ENCODE results near the gene SLC4A8.

The SLC4A8 gene

DNA sequence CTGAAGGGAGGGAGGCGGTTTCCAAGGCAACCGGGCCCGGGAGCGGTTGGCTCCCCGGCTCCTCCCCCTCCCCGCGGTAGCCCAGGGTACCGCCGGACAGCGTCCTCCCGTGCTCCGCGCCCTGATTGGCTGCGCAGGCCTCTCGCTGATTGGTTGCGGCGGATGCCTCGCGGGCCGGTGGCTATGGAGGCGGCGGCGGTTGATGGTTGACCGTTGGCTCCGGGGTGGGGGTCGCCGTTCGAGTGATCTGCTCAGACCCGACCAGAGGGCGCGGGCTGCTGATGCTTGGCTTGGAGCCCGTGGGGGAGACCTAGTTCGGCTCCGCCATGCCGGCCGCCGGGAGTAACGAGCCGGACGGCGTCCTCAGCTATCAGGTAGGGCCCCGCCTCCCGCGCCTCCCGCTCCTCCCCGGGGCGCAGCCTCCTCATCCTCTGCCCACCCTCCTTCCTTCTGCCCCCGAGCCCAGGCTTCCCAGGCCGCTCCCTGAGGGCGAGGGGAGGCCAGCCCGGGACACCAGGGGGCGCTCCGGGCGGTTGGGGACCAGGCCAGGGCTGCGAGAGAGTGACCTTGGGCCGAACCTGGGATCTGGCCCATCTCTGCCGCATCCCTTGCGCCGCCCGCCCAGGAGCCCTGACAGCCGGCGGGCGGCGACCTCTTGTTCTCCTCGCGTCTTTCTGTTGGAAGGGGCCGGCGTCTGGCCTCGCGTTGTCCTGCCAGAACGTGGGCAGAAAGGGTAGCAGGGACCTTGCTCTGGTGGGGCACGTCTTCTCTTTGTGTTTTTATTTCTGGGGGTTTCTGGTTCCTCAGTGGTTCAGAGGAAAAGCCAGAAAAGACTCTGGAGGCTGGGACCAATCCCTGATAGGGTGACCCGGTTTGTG is at the start of gene SLC4A8:
Gene SLC4A8 (plus strand): TSS at position 170 of the 878 bp plus-strand sequence. CDS start 157 bp downstream, at position 327.
- peak; percentile 97 for DNase-seq

DNA sequence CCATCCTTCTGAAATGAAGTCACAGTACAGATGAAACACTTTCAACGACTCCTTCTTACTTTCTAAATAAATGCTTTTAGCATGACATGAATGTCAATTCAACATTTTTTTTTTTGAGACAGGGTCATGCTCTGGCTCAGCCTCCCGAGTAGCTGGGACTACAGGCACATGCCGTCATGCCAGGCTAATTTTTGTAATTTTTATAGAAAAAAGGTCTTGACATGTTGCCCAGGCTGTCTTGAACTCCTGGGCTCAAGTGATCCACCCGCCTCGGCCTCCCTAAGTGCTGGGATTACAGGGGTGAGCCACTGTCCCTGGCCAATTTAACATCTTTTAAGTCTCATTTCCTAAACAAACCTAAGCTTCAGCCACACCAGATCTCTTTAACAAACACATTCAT is 49.8 kb upstream of the SLC4A8 start:
- no peak for DNase-seq

DNA sequence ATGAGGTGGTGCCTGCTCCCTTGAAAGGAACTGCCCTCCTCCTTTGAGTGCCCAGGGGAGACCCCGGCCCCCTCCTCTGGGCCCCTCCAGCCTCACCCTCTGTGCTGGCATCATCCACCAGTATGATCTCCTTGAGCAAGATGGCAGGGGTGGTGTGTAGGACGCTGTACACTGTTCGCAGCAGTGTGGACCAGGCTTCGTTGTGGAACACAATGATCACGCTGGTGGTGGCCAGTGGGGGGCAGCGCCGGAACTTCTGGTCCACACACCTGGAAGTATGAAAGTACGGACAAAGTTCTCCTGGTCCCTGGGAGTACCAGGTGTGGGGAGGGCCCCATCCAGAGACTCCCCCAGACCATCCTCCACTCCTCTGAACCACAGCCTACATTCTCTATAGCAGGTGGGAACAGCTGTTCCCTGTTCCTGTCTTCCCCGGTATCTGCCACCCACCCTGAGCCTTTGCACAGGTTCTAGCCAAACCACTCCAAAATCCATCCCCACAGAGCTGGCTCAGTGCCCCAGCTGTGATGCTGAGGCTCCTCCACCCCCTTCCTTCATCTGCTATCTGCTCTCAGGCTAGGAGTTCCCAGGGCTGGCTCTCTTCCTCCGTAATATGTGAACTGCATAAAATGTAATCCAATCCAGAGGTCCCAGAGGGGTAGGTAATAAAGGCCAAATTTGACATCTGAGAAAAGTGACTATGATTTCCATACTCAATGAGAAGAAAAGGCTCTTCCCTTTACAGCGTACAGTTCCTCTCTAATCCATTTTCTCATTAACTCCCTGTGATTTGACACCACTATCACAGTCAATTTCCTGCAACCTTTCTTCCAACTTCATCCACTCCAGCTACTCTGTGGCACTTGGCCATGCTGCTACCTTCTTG is 47.3 kb upstream of the SLC4A8 start:
- DNase-seq: no peak

DNA sequence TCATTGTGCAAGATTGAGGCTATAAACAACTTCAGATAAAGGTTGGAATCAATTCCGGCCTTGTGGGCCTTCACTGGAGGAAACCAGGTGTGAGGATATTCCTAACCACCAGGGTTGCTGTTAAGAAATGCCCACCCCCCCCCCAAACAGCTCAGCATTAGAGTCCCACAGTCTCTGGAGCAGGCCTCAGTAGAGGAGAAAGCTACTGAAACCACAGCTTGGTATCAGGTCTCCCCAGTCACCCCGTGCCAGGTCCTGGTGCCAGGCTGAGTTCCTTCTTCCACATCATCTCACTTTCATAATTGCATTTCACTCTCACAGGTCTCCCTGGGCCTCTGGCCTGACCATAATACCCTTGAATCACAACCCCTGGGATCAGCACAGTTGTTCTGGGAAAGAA is 45.9 kb upstream of the SLC4A8 start:
- DNase-seq: no peak

DNA sequence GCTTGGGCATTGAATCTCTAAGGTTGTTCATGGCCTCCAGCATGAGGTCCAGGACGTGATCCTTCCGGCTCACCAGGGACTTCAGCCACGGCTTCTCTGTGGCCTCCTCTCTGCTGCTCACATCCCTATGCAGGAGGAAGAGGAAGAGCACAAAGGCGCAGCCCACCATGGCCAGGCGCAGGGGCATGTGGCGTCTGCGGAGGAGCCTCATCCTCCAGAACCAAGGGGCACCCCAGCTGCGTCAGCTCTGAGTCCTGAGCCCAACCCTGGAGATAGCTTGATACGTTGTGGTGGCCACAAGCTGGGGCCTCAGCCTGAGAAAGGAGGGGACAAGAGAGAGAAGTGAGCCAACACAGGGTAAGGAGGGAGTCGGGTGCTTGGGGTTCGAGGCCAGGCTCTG is 45.1 kb upstream of the SLC4A8 start:
- no peak for DNase-seq

DNA sequence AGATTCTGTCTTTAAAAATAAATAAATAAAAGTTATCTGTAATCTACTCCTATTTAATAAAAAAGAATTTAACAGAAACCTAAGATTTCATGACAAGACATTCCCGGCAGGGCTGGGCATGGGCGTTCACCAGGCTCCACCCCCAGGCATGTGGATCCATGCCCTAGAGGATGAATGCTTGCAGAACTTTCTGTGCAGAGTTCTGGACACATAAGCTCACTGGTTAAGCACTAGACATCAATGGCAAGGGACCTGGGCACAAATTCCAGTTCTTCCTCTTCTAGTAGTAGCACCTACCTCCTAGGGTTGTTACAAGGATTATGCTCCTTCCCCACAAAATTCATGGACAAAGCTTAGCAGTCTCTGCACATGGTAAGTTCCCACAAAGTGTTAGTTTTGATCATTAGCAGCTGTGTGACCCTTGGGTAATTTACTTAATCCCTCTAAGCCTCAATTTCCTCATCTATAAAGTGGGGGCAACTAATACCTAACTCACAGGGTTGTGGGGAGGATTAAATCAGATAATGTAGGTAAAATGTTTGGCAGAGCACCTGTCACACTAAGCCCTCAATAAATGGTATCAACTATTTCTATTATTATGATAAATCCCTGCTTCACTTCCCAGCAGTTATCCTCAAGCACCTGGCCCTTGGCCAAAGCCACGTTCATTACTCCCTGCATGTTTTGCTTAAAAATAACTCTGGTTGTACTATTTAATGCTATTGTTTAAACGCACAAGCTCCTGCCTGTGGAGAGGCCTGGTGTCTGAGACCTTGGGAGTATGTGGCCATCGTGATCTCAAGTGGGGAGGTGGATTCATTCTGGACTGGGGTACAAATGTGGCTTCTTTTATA is 43.2 kb upstream of the SLC4A8 start:
- DNase-seq: peak; percentile 26

DNA sequence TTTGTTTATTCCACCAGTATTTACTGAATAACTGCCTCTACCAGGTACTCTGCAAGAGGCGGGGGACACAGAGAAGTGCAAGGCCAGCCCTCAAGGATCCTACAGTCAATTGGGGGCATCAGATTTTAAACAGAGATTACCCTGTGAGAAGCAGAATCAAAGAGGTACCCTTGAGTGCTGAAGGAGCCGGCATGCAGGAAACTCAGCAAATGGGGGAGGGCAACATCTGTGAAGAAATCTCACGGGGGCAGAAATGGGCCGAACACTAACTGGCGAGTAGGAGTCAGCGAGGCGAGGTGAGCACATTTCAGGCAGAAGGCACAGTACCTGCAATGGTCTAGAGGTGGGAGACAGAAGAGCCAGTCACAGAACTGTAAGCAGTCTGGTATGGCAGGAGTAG is 42.5 kb upstream of the SLC4A8 start:
- DNase-seq: no peak

DNA sequence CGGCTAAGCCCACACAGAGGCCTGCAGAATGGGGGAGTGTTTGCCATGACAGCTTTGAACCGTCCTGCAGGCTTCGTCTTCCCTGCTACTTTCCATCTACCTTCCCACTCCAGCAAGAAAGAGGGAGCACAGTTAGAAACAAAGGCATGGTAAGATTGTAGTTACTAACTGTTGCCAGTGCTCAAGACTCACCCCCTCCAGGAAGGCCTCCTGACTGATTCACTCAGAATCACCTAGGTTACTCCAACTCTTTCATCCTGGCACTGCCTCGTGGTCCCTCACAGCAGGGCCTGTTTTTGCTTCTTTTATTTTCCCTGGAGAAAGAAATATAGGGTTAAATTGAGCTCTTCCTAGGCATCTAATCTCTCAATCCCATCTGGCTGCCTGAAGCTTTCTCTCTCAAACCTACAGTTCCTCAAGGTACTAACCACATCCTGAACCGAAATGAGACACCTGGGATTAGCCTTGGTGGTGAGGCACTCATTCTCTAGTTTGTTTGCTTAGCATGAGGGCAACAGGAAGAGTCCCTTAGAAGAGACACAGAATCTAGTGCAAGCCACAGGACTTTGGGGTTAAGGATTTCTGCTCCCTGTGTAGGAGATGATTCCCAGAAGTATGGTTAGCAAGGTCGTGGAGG is 41.2 kb upstream of the SLC4A8 start:
- DNase-seq: no peak

DNA sequence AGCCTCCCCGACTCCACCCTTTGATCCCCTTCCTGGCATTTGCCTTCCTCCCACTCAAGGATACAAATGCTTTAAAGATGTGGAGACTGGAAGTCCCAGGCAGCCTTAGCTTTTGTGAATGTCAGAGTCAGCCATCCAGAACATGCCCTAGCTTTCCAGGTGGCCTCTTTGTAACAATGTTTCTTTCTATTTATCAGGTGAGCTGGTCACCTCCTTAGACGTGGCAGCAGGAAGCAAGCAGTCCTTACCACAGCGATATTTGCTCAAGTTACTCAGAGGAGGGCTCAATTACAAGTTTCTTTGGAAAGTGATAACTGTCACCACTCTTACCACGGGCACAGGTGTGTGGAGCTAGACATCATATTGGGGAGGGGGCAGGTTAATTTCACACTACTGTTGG is 38.3 kb upstream of the SLC4A8 start:
- no peak for DNase-seq

DNA sequence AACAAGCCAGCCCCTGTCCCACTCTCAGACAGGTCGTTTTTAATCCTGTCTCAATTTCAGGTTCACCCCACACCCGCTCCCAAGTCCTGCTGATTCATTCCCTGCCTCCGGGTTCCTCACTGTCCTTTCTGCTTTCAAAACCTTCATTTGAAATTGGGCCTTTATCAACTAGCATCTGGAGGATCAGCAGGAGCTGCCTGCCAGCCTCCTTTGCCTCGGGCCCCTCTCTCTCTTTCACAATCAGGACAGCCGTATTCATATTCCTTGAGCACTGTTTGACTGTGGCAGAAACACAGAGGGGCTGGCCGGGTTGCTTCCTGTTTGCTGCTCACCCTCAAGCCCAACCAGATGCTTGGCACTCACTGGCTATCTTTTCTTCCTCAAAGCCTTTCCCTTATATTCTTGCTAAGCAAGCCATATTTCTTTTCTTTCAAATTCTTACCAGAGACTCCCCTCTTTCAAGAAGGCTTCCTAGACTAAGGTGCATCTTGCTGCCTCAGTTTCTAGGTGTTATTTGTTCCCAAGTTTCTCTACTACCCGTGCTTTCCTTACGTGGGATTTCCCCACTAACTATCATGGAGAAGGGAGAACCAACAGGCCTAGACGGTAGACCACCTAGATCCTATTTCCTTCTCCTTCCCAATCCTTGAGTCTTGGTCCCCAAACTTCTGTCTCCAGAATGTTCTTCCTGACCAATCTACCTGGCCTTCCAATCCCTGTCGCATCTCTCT is 36.4 kb upstream of the SLC4A8 start:
- no peak for DNase-seq

DNA sequence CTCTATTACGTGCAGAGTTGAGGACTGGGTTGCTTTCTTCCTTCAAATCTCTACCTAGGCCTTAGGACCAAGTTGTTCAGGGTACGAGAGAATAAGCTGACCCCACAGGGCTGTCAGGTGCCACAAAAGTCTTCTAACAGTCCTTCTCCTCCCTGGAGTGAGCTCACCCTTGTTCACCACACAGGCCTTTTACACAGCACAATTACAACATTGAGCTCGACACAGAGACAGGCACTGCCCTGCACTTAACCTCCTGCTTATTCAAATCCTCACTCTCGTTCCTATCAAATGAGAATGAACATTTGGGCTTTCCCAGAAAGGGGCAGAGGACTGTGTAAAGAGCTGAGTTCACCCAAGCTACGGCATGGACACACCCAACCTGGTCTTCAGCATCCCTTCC is 35.8 kb upstream of the SLC4A8 start:
- DNase-seq: no peak

DNA sequence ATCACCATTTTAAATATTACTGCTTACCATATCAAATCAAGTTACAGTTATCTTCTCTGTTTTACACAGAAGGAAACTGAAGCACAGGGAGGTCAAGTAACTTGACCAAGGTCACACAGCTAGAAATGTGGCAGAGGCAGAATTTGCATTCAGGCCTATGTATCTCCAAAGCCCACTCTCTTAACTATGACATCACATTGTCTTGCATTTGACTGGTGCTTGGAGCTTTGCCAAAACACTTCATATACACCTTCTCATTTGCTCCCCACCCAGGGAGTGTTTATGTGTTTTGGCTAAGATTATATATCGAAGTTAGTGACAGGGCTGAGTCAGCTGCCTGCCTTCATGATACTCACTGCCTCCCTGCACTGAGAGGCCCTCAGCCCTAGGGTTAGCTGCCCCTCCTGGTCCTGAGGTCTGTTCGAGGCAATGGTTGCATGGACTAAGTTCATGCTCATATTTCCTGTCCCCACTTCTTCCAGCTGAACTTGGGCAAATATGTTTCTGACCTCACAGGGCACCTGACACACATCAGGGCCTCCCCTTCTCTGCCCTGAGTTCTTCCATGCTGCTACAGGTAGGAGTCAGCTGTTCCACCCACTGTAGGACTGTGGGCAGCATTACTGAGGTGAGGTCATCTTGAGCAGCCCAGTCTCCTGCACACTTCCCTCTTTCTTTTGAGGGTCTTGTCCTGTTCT is 35.2 kb upstream of the SLC4A8 start:
- no peak for DNase-seq

DNA sequence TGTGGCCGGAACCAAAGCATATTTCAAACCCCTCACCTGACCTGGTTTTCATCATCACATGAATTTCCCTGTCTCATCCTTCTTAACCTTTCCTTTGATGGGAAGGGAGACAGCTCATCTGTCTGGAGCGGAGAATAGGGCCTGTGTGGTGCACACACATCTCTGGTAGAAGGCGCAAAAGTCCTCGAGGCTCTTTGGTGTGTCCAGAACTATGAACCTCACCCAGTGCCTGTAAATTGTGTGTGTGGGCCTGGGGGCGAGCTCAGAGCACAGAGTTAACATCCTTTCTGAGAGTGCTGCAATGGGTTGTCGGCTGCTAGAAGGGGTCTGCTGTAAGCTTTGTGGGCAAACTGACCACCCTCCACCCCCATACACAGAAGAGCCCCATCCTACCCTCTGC is 34.2 kb upstream of the SLC4A8 start:
- no peak for DNase-seq

DNA sequence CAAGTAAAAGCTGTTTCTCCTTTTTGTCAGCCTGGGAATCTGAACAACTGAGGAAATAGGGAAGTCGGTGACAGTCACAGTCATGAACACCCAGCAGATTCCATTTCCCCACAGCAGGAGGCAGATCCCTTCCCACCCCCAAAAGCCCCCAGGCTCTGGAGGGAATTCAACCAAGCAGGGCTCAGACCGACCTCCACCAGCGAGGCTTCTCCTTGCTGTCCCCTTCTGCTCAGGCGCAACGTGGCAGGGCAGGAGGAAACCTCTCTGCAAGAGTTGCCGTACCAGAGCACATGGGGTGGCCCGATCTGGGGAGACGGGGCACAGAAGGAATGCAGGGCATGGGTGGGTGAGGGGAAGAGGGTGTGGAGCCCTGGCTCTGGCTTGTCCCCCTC is 33.7 kb upstream of the SLC4A8 start:
- no peak for DNase-seq

DNA sequence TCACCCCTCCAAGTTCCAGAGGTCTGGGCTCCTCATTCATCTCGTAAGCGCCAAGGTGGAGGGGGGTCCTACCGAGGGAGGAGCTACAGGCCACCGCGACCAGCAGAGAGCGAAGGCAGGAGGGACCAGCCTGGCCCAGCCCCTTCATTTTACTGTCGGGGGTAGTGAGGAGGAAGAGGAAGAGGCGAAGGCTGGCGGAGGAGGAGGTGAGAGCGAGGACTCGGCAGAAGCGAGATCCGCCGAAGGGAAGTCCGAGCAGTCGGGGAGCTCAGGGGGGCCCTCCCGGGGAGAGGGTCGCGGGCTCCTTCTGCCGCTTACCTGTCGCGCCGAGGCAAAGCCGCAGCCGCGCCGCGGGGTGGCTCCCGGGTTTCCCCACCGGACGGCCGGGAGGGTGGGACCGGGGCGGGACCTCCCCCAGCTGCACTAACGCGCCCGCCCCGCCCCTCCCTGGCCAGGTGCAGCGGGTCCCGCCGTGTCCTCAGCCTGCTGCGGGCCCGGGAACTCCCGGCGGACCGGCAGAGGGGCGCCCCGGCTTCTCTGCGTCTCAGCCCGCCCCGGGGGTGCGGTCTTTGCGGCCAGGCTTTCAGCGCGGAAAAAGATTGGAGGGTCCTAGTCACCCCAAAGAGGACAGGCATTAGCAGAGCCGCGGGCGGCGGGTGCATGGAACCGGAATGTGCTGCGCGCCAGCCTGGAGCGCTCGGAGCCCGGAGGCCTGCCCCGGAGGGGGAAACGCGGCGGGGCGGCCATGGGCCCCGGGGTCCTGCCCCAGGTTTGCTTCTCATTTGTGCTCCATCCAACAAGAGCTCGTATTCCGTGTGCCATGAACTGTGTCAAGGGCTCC is 33.1 kb upstream of the SLC4A8 start, which contains the start of gene GALNT6:
Gene GALNT6 (minus strand): TSS at position 124 of the 841 bp plus-strand sequence. CDS start 11,625 bp downstream, outside the sequence.
- peak; percentile 27 for DNase-seq

DNA sequence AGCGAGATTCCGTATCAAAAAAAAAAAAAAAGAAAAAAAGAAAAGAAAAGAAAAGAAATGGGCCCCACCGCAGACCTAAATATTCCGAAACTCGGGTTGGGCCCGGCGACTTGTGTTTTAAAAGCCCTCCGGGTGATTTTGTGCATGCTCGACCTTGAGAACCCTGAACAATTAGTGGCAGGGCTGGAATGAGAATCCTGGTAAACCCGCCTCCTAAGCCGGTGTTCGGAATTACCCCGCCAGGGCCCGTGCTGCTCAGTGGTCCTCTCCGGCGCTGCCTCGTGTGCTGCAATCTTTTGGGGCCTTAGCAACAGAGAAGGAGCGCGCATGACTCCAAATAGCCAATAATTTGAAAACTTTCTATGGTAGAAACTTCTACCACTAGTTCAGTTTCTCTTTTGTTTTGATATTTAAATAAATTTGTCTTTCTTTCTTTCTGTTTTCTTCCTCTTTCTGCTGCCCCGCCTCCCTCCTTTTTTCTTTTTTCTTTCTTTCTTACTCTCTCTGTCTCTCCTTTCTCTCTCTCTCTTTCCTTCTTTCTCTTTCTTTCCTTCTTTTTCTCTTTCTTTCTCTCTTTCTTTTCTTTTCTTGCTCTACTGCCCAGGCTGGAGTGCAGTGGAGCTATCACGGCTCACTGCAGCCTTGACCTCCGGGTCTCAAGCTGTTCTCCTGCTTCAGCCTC is 31.9 kb upstream of the SLC4A8 start:
- DNase-seq: no peak

DNA sequence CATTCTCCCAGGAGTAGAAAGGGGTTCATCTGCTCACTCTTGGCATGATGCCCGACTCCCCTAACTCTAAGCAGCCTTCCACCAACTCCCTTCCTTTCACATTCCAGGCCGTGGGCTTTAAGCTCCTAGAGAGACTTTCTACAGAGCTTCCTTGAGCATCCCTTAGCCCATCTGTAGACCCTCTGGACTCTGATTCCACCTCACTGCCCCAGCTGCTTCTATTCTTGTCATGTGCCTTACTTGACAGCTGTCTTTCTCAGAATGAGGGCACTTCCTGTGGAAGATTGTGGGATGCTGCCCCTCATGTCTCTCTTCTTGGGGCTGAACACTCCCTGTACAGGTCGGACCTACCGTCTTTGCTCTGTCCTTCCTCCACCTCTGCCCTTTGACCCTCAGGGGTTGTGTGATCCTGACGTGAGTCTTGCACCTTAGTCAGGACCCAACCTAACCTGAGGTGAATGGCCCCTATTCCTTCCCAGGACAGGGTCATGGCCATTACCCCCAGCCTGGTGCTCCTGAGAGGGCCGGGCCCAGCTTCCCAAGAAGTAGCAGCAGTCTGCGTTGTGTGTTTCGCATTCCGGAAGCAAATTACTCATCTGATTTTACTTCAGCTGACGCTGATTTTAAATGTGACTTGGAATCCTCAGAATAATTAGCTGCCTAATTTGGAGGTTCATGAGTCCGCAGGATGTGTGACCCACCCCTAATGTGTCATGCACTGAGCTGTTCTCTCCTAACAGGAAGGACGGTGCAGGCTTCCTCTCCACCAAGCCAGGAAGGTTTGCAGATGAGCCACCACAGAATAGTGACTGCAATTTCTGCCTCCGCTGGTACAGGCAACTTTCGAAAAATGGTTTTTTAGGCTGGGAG is 30.7 kb upstream of the SLC4A8 start:
- DNase-seq: no peak
